ENCODE results near the gene CENPH. TPM values are rescaled to one million over a fixed set of nuclear protein-coding genes. Genes with fewer than 3 reads are reported as not detected.

Gene CENPH
- total and polyA plus RNA-seq, 2 of the 13 experiments (the other 11 are each of a cell fraction or from before 2014, with no cell fraction given), result 11.2 to 28.8 TPM

- peak; percentile 62; the same call in 1 of the 2 replicates for TF ChIP-seq ZIK1 (CRISPR knock-in tag; IDR thresholded peaks at IDR 0.05; ENCODE audit: borderline replicate concordance, low read depth)
- TF ChIP-seq MEF2D (CRISPR knock-in tag; IDR thresholded peaks at IDR 0.05), result peak; percentile 50; the same call in 1 of the 2 replicates
- TF ChIP-seq ZNF674 (CRISPR knock-in tag; IDR thresholded peaks at IDR 0.05; ENCODE audit: low read depth), result no peak
- TF ChIP-seq ZMAT3 (CRISPR knock-in tag; conservative IDR thresholded peaks at IDR 0.05), result peak; percentile 64; the same call in 1 of the 2 replicates
- peak; percentile 27; the same call in 1 of the 2 replicates for TF ChIP-seq NCOA2 (CRISPR knock-in tag; IDR thresholded peaks at IDR 0.05)
- peak; percentile 9; the same call in 1 of the 2 replicates for TF ChIP-seq THRA (CRISPR knock-in tag; IDR thresholded peaks at IDR 0.05; ENCODE audit: borderline replicate concordance)
- TF ChIP-seq GABPA (IDR thresholded peaks at IDR 0.05; ENCODE audit: low read depth, low read length), result peak; percentile 57
- peak; percentile 86 for TF ChIP-seq GABPA (CRISPR knock-in tag; IDR thresholded peaks at IDR 0.05; ENCODE audit: low read depth)
- TF ChIP-seq ZFP36 (IDR thresholded peaks at IDR 0.05; ENCODE audit: borderline replicate concordance, low read depth, low read length, partially characterized antibody), result no peak
- peak; percentile 78; the same call in 1 of the 2 replicates for TF ChIP-seq KDM4B (CRISPR knock-in tag; IDR thresholded peaks at IDR 0.05)
- no peak for TF ChIP-seq FUBP1 (CRISPR knock-in tag; IDR thresholded peaks at IDR 0.05; ENCODE audit: borderline replicate concordance)
- TF ChIP-seq DMTF1 (CRISPR knock-in tag; IDR thresholded peaks at IDR 0.05), result peak; percentile 48; the same call in 1 of the 2 replicates
- TF ChIP-seq MEIS1 (CRISPR knock-in tag; IDR thresholded peaks at IDR 0.05; ENCODE audit: borderline replicate concordance), result 0 out of 2 replicates have a peak, but pooled peaks have one; percentile 62
- TF ChIP-seq THAP7 (CRISPR knock-in tag; IDR thresholded peaks at IDR 0.05), result 0 out of 2 replicates have a peak, but pooled peaks have one; percentile 38
- peak; percentile 36; the same call in 1 of the 2 replicates for TF ChIP-seq MIER3 (CRISPR knock-in tag; IDR thresholded peaks at IDR 0.05; ENCODE audit: borderline replicate concordance)
- TF ChIP-seq ASH2L (IDR thresholded peaks at IDR 0.05; ENCODE audit: insufficient read length, low read depth, low read length), result peak; percentile 97
- no peak for TF ChIP-seq MATR3 (CRISPR knock-in tag; IDR thresholded peaks at IDR 0.05)
- no peak; the same call in 1 of the 2 replicates for TF ChIP-seq ZNF432 (CRISPR knock-in tag; IDR thresholded peaks at IDR 0.05; ENCODE audit: borderline replicate concordance)
Measured at GRCh38 chr5:69217548-69218526, 28.5 kb downstream of the CENPH start (continued).

Data from HepG2 (cell line).